Measurements from ENCODE around the gene TSPAN8. TPM values are rescaled to one million over a fixed set of nuclear protein-coding genes. Genes with fewer than 3 reads are reported as not detected.

TSPAN8 gene
- total and polyA plus RNA-seq, 10 of the 15 experiments (the other 5 are each of a cell fraction or from before 2014, with no cell fraction given): 0.16 to 0.49 TPM; not detected in 8

DNA sequence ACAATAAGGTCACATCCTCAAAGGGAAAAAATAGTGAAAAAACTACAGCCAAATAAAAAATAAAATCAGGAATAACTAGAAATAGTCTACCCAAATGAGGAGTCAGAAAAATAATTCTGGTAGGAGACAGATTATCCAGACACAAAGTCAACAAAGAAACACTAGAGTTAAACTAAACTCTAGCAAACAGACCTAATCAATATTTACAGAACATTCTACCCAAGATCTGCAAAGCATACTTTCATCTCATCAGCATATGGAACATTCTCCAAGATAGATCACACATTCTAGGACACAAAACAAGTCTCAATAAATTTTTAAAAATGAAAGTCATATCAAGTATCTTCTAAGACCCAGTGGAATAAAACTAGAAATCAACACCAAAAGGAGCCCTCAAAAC, 20.4 kb upstream of the TSPAN8 start:
- Histone ChIP-seq H3K27me3 (replicated peaks in 1 of 2; ENCODE audit: control insufficient read depth in 2 of 2, insufficient read depth in 2 of 2, low read length in 1 of 2) (no peaks in the 10 kb centered on the region), H3K4me3 (no peak overlapping the region), H3K27ac (ENCODE audit: control insufficient read depth, insufficient read depth) (no peak overlapping the region), H2AFZ (ENCODE audit: control insufficient read depth, low read depth, low read length) (no peak overlapping the region), H3K36me3 (ENCODE audit: control insufficient read depth in 2 of 2, insufficient read depth in 2 of 2, low read length in 1 of 2) (no peaks in the 10 kb centered on the region), H4K20me1 (ENCODE audit: control insufficient read depth, insufficient read depth) (no peaks in the 10 kb centered on the region), H3K4me1 (ENCODE audit: control insufficient read depth, insufficient read depth, low read length) (no peaks in the 10 kb centered on the region), H3K9me3 (replicated peaks; ENCODE audit: control insufficient read depth, insufficient read depth, low read length) (no peaks in the 10 kb centered on the region), H3K4me2 (ENCODE audit: control insufficient read depth, insufficient read depth) (no peak overlapping the region), H3K79me2 (ENCODE audit: control insufficient read depth, insufficient read depth, low read length) (no peaks in the 10 kb centered on the region), H3K9ac (ENCODE audit: control insufficient read depth, insufficient read depth, low read length) (no peak overlapping the region)
- ChIA-PET POLR2A (no interaction called here), RAD21 (ENCODE audit: unreplicated experiment) (no interaction called here), CTCF (no interaction called here), SMC1A (ENCODE audit: uncharacterized antibody, unreplicated experiment) (no interaction called here)
- DNase-seq (ENCODE audit: low read depth, low spot score) (no peak), ATAC-seq (no peak), FAIRE-seq (no peak)
- TF ChIP-seq, protein P1, sequence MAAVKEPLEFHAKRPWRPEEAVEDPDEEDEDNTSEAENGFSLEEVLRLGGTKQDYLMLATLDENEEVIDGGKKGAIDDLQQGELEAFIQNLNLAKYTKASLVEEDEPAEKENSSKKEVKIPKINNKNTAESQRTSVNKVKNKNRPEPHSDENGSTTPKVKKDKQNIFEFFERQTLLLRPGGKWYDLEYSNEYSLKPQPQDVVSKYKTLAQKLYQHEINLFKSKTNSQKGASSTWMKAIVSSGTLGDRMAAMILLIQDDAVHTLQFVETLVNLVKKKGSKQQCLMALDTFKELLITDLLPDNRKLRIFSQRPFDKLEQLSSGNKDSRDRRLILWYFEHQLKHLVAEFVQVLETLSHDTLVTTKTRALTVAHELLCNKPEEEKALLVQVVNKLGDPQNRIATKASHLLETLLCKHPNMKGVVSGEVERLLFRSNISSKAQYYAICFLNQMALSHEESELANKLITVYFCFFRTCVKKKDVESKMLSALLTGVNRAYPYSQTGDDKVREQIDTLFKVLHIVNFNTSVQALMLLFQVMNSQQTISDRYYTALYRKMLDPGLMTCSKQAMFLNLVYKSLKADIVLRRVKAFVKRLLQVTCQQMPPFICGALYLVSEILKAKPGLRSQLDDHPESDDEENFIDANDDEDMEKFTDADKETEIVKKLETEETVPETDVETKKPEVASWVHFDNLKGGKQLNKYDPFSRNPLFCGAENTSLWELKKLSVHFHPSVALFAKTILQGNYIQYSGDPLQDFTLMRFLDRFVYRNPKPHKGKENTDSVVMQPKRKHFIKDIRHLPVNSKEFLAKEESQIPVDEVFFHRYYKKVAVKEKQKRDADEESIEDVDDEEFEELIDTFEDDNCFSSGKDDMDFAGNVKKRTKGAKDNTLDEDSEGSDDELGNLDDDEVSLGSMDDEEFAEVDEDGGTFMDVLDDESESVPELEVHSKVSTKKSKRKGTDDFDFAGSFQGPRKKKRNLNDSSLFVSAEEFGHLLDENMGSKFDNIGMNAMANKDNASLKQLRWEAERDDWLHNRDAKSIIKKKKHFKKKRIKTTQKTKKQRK (IDR thresholded peaks at IDR 0.05; ENCODE audit: low read depth, low read length): no peak
- TF ChIP-seq JUND (IDR thresholded peaks at IDR 0.05; ENCODE audit: low read depth, low read length) (no peak), FOS (IDR thresholded peaks at IDR 0.05; ENCODE audit: borderline replicate concordance, extremely low read depth, insufficient read length) (no peak), SMC3 (IDR thresholded peaks at IDR 0.05; ENCODE audit: borderline replicate concordance, low read length) (no peak), JUNB (IDR thresholded peaks at IDR 0.05) (no peak)
- intact Hi-C loops (cut with micrococcal nuclease; ENCODE audit: unreplicated experiment): no loop called here
- in situ Hi-C loops (cut with MboI): no loop called here
- BruUV-seq (replicated peaks): no TSS peak

DNA sequence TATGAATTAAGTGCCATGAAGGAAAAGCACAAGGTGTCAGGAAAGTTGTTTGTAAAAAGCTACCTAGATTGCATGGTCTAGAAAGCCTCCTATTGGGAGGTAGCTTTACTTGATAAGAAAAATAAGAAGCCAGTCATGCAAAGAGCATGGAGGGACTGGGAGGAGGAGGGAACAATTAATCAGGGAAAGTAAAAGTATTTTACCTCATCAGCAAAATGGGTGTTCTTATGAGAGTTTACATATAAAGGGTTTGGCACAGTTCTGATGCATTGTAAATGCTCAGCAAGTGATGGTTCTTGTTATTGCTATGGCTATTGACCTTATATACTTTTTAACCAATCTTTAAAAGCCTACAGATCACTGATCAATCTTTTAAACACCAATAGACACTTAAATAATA, 17.0 kb upstream of the TSPAN8 start:
- no peaks in the 10 kb centered on the region for H3K9me3 ChIP-seq (replicated peaks; ENCODE audit: control insufficient read depth, insufficient read depth, low read length)
- H3K9ac ChIP-seq (ENCODE audit: control insufficient read depth, insufficient read depth, low read length): no peak overlapping the region
- no peak overlapping the region for H3K4me2 ChIP-seq (ENCODE audit: control insufficient read depth, insufficient read depth)
- in situ Hi-C loops (cut with MboI) (no loop called here), intact Hi-C loops (cut with micrococcal nuclease; ENCODE audit: unreplicated experiment) (no loop called here)
- no peak overlapping the region for H2AFZ ChIP-seq (ENCODE audit: control insufficient read depth, low read depth, low read length)
- POLR2A ChIA-PET: no interaction called here
- DNase-seq (ENCODE audit: low read depth, low spot score): no peak
- H3K4me1 ChIP-seq (ENCODE audit: control insufficient read depth, insufficient read depth, low read length): no peaks in the 10 kb centered on the region
- H3K79me2 ChIP-seq (ENCODE audit: control insufficient read depth, insufficient read depth, low read length): no peaks in the 10 kb centered on the region
- no peak overlapping the region for H3K4me3 ChIP-seq
- FAIRE-seq: no peak
- CTCF ChIA-PET: no interaction called here
- SMC1A ChIA-PET (ENCODE audit: uncharacterized antibody, unreplicated experiment): no interaction called here
- H4K20me1 ChIP-seq (ENCODE audit: control insufficient read depth, insufficient read depth): no peaks in the 10 kb centered on the region
- no peak for ATAC-seq
- no peak overlapping the region for H3K27ac ChIP-seq (ENCODE audit: control insufficient read depth, insufficient read depth)
- no peaks in the 10 kb centered on the region for H3K27me3 ChIP-seq (replicated peaks in 1 of 2; ENCODE audit: control insufficient read depth in 2 of 2, insufficient read depth in 2 of 2, low read length in 1 of 2)
- no peaks in the 10 kb centered on the region for H3K36me3 ChIP-seq (ENCODE audit: control insufficient read depth in 2 of 2, insufficient read depth in 2 of 2, low read length in 1 of 2)
- no TSS peak for BruUV-seq (replicated peaks)
- RAD21 ChIA-PET (ENCODE audit: unreplicated experiment): no interaction called here
- TF ChIP-seq ZNF217 (IDR thresholded peaks at IDR 0.05) (no peak), NFYA (IDR thresholded peaks at IDR 0.05; ENCODE audit: borderline replicate concordance, low read depth, low read length) (no peak), EGR1 (IDR thresholded peaks at IDR 0.05; ENCODE audit: borderline replicate concordance in 1 of 2, low read depth in 2 of 2, low read length in 2 of 2) (no peak), ZBED1 (IDR thresholded peaks at IDR 0.05; ENCODE audit: borderline replicate concordance) (no peak), BCL11A (IDR thresholded peaks at IDR 0.05; ENCODE audit: low read depth, low read length) (no peak), TCF3 (IDR thresholded peaks at IDR 0.05; ENCODE audit: borderline replicate concordance, insufficient read depth, low read depth, low read length) (no peak)
- TF ChIP-seq, protein P2, sequence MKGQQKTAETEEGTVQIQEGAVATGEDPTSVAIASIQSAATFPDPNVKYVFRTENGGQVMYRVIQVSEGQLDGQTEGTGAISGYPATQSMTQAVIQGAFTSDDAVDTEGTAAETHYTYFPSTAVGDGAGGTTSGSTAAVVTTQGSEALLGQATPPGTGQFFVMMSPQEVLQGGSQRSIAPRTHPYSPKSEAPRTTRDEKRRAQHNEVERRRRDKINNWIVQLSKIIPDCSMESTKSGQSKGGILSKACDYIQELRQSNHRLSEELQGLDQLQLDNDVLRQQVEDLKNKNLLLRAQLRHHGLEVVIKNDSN (IDR thresholded peaks at IDR 0.05; ENCODE audit: borderline replicate concordance, extremely low read length, insufficient read depth, low read depth, low read length): no peak
- TF ChIP-seq, protein P3, sequence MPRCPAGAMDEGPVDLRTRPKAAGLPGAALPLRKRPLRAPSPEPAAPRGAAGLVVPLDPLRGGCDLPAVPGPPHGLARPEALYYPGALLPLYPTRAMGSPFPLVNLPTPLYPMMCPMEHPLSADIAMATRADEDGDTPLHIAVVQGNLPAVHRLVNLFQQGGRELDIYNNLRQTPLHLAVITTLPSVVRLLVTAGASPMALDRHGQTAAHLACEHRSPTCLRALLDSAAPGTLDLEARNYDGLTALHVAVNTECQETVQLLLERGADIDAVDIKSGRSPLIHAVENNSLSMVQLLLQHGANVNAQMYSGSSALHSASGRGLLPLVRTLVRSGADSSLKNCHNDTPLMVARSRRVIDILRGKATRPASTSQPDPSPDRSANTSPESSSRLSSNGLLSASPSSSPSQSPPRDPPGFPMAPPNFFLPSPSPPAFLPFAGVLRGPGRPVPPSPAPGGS (IDR thresholded peaks at IDR 0.05; ENCODE audit: borderline replicate concordance, insufficient read depth, low read depth, low read length, poor library complexity, severe bottlenecking): no peak
